ENCODE data around the gene CHD6.

- no peak for TF ChIP-seq CTCF (conservative IDR thresholded peaks at IDR 0.05; ENCODE audit: low read length)
- TF ChIP-seq EZH2phosphoT487 (IDR thresholded peaks at IDR 0.05; ENCODE audit: borderline replicate concordance, low read depth, low read length), result no peak
Observed at GRCh38 chr20:41478026-41478425, 140.2 kb downstream of the CHD6 start.

Measured in OCI-LY7 (cell line).